ENCODE measurements around the gene RBFOX2.
"Not testable (repeated sequence)": the region's sequence is repeated elsewhere in the genome, so short reads cannot be mapped to it uniquely, and the experiment has no call there.

The RBFOX2 gene

DNA sequence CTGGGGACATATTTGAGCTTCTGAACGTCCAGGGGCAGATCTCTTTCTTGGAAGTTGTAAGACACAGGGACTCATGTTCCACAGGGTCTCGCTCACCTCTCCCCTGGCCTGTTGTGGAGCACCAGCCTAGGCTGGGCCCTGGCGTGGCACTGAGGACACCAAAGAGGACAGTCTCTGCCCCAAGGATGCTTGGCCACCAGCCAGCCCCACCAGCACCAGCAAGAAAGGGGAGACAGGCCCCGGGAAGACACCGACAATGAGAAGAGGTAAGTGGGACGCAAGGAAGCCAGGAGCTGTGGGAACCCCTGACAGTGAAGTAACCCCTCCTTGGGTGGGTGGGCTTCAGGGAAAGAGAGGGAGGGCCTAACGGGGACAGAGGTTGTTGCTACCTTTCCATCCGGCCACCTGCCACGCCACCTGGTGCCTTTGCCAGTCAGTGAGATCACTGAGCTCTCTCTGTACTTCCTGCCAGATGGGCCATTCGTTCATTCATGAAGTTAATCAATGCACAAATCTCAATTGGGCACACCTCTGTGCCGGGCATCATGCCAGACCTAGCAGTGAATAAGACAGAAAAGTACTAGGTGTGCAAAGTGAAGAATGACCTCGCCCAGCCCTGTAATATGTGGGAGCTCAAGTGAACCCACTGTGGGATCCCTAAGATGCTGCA is 299.9 kb downstream of the RBFOX2 start:
- DNase-seq, result no peak

DNA sequence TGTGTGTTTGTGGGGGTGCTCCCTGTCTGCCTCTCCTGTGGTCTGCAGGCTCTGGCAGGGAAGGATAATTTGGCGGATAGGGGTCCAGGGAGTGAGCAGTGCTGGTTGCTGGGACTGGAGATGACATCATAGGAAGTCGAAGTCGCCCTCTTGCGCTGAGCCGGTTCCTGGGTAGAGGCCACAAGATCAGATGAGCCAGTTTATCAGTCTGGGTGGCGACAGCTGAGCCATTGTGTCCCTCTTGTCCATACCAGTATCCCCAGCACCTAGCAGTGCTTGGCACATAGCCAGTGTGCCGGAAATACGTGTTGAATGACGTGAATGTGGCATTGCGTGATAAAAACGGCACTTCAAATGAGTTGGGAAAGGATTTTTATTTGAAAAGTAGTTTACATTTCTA is 301.2 kb downstream of the RBFOX2 start:
- DNase-seq, result no peak

GRCh38 chr22:35726933-35727332 is 301.7 kb downstream of the RBFOX2 start:
- no peak for DNase-seq

DNA sequence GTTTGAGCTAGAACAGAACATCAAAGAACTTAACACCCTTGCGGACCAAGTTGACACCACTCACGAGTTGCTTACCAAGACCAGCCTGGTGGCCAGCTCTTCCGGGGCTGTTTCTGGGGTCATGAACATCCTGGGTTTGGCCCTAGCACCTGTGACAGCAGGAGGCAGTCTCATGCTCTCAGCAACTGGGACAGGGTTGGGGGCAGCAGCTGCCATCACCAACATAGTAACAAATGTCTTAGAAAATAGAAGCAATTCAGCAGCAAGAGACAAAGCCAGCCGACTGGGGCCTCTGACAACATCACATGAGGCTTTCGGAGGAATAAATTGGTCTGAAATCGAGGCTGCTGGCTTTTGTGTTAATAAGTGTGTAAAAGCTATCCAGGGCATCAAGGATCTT is 302.2 kb downstream of the RBFOX2 start:
- no peak for DNase-seq

DNA sequence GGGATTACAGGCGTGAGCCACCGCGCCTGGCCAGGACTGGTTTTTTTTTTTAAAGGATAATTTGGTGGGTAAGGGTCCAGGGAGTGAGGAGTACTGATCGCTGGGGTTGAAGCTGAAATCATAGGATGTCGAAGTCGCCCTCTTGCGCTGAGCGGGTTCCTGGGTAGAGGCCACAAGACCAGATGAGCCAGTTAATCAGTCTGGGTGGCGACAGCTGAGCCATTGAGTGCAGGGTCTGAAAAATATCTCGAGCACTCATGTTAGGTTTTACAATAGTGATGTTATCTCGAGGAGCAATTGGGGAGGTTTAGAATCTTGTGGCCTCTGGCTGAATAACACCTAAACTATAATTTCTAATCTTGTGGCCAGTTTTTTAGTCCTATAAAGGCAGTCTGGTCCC is 303.1 kb downstream of the RBFOX2 start:
- no peak for DNase-seq

DNA sequence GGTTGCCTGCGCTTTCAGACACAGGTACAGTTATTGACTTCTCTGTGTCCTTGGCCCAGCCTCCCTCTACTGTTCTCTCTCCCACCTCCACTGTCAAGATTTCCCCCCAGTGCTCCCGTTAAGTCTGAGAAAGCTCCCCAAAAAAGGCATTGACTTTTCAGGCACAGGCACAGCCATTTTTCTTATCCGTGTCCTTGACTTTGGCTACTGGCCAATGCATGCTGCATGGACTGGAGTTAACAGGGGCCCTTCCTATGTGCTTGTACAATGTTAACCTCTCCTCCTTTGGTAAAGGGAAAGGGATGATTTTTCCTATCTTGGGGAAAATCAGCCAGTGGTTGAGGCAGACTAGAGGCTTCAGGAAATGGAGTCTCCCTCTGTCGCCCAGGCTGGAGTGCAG is 306.7 kb downstream of the RBFOX2 start:
- no peak for DNase-seq

- no peak for DNase-seq
Observed at GRCh38 chr22:35719212-35719875, 309.3 kb downstream of the RBFOX2 start.

DNA sequence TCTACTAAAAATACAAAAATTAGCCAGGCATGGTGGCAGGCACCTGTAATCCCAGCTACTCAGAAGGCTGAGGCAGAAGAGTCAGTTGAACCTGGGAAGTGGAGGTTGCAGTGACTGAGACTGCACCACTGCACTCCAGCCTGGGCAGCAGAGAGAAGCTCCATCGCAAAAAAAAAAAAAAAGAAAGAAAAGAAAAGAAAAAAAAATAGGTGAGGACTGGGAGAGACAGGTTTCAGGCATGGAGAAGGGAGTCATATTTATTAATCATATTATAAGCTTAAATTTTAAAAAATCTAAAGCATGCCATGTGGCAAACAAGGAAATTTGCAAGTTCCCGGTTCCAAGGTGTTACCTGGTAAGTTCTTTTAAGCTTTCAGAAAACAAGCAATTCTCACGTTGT is 311.1 kb downstream of the RBFOX2 start, which contains the start of gene APOL5:
TSS of gene APOL5 (plus strand) at position 301 of the 400 bp plus-strand sequence. CDS start at position 301, 0 bp downstream.
- no peak for DNase-seq

GRCh38 chr22:35712672-35713071 is 316.0 kb downstream of the RBFOX2 start:
- DNase-seq, result no peak

DNA sequence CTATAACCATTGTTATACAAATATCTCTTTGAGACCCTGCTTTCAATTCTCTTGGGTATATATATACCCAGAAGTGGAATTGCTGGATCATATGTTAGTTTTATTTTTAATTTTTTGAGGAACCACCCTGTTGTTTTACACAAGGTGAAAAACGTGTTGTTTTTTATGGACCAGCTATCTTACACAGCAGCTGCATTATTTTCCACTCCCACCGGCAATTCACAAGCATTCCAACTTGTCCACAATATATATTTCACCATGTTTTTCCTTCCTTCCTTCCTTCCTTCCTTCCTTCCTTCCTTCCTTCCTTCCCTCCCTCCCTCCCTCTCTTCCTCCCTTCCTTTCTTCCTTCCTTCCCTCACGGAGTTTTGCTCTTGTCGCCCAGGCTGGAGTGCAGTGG is 317.3 kb downstream of the RBFOX2 start:
- DNase-seq, result no peak

- no peak for DNase-seq
Observed at GRCh38 chr22:35708917-35709316, 319.7 kb downstream of the RBFOX2 start.

- no peak for DNase-seq
Observed at GRCh38 chr22:35708453-35708852, 320.2 kb downstream of the RBFOX2 start.

GRCh38 chr22:35705141-35705540 is 323.5 kb downstream of the RBFOX2 start:
- no peak for DNase-seq

- no peak for DNase-seq
Observed at GRCh38 chr22:35703861-35704584, 324.6 kb downstream of the RBFOX2 start.

- not testable (repeated sequence) for DNase-seq
Observed at GRCh38 chr22:35699852-35700251, 328.8 kb downstream of the RBFOX2 start.

DNA sequence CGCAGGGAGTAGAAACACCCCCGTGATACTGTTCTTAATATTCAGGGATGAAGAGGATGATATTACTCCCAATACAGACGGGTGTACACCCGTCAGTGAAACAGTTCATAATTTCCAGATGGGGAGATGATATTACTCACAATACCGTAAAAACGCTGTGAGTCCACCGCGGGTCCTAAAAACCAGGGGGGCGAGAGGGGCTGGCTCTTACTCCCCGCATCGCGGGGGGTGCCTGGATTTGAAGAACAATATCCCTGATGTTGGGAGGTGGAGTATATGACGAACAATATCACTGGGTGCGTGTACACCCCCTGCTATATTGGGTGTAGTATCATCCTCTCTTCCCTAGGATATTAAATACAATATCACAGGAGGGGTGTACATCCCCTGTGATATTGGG is 331.5 kb downstream of the RBFOX2 start:
- DNase-seq, result peak; percentile 53

DNA sequence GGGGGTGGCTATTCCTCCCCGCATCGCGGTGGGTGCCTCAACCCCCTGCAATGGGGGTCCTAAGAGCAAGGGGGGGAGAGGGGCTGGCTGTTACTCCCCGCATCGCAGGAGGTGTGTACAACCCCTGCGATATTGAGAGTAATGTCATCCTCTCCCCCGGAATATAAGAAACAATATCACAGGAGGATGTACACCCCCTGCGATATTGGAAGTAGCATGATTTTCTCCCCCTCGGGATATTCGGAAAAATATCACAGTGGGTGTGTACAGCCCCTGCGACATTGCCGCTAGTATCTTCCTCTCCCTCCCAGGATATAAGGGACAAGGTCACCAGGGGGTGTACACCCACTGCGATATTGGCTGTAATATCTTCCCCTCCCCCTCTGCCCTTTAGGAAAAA is 333.4 kb downstream of the RBFOX2 start:
- no peak for DNase-seq

DNA sequence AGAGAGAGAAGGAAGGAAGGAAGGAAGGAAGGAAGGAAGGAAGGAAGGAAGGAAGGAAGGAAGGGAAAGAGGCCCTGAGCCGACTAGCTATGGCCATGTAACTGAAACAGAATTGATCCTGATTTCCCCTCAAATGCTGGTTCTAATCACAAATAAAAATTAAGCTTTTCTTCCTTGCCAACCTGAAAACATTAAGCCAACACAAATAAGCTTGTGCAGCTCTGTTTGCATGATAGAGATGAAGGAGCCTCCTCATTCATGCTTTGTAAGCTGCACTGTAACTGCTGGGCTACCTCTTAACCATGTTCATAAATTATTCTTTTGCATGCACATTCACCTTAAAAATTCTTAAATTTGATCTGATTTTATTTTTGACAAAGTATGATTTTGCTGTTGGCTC is 338.6 kb downstream of the RBFOX2 start:
- DNase-seq, result no peak

DNA sequence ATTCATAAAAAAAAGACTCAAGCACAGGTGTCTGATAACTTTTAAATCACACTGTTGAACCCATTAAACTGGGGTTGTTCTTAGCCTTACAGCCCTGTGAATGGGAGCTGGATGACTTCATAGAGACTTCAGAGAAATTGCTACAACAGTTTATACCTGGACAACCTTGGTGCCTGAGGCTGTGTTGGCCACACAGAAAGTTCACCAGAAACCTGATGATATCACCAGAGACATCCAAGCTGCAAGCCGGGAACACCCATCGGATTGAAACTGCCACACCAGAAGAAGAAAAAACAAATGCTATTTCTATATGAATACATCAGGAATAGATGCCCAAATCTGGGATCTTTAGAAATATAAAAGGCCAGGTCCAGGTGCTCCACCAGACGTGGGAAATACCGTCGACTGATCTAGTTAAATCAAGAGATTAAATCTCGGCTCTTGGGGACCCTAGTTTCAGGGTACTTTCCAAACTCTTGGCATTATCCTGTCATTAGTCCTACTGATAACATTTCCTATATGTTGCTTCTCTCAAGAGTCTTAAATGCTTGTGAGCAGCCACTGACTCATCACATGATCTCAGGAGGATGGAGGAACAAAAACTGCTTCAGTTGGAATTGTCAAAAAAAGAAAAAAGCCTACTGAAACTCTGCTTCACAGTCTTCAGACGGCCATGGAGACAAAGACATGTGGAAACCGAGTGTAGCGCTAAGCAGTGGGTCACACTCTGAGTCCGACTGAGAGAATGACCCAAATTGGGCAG is 339.5 kb downstream of the RBFOX2 start:
- DNase-seq, result no peak

Data from activated CD4-positive, alpha-beta T cell treated with anti-CD3 and anti-CD28 coated beads for 48 hours (primary cell).